Lower leg skin (tissue), 4 donors: ENCODE results near the gene MICALL2. TPM values are rescaled to one million over a fixed set of nuclear protein-coding genes. Genes with fewer than 3 reads are reported as not detected.

Source experiments
- DNase-seq, 2 donors: peaks; one replicate each; pipeline ENCODE4 v3.0.0-alpha.2; 2019; ENCODE audit warnings: low spot score in 2 of 2
- H3K4me3 ChIP-seq: fragments of 200-600 bp; sonication (generic); 2 replicates; pipeline ENCODE4 v1.5.1; 2017; ENCODE audit warnings: mild to moderate bottlenecking, low read depth; ENCODE audit not compliant: poor library complexity, severe bottlenecking
- CTCF ChIP-seq, 3 donors: fragments of 450-650 bp; IDR thresholded peaks; one replicate each; pipeline ENCODE4 v1.5.1; 2016; ENCODE audit warnings: antibody characterized with exemption in 3 of 3, mild to moderate bottlenecking in 3 of 3, moderate library complexity in 2 of 3
- POLR2A ChIP-seq, 2 donors: fragments of 450-650 bp; IDR thresholded peaks; one replicate each; pipeline ENCODE4 v1.6.1; 2016 to 2017; ENCODE audit warnings: antibody characterized with exemption in 2 of 2, mild to moderate bottlenecking in 1 of 2, moderate library complexity in 1 of 2
- WGBS, 2 donors: methylation state at CpG; one replicate each; pipeline ENCODE4 v1.1.5; 2018; 5-methylcytosine and 5-hydroxymethylcytosine counted together
- intact Hi-C: fragments of 100-400 bp; cut with DNase I; formaldehyde crosslinking; loops from one replicate; pipeline ENCODE4 v1.15.0; 2023; ENCODE audit warnings: low total_unique reads
- total RNA-seq, 4 donors: library from RNA; depleted of rRNA; stranded (reverse); fragments of >200 nt; gene quantifications; one replicate each; pipeline ENCODE4 v1.1.0, GENCODE V29; 2016

MICALL2 gene
- total RNA-seq, 4 donors from 2014 or later: 10.4 to 17.0 (median 14.0) TPM

DNA sequence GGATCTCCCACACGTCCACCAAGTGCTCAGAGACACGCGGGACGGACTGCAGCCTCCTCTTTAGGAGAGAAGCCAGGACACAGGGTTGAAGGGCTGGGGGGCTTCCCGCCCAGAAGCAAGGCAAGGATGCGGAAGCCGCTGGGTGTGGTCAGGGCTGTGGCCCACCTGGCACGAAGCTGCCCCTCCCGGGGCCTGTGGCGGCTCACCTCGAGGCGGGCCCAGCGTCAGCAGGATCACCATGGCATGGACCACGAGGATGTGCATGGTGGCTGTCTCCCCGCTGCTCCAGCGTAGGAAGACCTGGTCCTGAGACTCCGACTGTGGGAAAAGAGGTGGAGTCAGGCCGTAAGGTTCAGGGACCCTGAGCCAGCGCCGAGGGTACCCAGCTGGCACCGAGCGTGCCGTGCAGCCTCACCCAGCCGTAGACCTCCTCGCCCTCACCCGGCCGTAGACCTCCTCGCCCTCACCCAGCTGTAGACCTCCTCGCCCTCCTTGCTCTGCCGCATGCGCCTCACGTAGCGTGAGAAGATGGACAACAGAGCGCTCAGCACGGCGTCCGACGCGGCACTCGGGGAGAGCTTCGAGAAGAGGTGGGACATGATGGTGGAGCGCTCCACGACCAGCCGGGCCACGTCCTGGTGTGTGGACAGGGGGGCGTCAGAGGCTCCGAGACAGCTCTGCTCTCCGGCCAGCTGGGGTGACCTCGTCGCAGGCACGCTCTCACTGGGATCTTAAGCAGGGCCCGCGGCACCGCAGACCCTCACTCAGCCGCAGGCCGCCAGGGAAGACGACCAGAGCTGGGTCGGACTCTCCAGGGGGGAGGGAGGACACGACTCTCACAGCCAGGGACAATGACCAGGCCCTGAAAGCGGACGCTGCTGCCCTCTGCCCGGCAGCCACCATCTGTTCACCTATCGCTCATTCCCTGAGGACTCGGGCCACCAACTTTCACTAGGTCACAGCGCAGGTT, 24.6 kb upstream of the MICALL2 start:
- TF ChIP-seq POLR2A (IDR thresholded peaks at IDR 0.05) (no peak), CTCF (IDR thresholded peaks at IDR 0.05) (no peak)
- DNase-seq: no peak
- intact Hi-C loops: no loop called here
- 91 to 92% methylated on average over 63 of the region's 65 CpGs for WGBS, 2 donors
- H3K4me3 ChIP-seq: no peak overlapping the region

DNA sequence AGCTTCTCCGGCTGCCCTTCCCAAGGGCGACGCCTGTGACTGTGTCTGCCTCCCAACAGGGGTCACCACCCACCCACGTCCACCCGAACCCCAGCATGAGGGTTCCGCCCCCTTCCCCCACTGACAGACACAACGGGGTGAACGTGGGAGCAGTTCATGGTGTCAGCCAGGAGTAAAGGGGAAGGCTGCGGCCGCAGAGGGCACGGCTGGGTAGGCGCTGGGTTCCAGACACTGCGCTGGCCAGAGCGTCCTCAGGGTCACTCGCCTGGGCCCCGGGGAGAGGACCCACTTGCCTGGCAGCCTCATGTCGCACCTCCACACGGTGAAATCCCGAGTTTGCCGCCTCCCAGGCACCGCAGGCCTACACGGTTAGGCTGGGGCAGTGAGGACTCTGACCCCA, 23.8 kb upstream of the MICALL2 start:
- no peak for DNase-seq
- TF ChIP-seq POLR2A (IDR thresholded peaks at IDR 0.05) (no peak), CTCF (IDR thresholded peaks at IDR 0.05) (no peak)
- H3K4me3 ChIP-seq: no peak overlapping the region
- 88 to 92% methylated on average over 19 to 21 of the region's 22 CpGs for WGBS, 2 donors
- intact Hi-C loops: no loop called here

- intact Hi-C loops: no loop called here
- WGBS, 2 donors: 80 to 86% methylated on average over 16 to 18 of the region's 20 CpGs
- TF ChIP-seq POLR2A (IDR thresholded peaks at IDR 0.05) (no peak), CTCF (IDR thresholded peaks at IDR 0.05) (no peak)
- no peak for DNase-seq
- no peak overlapping the region for H3K4me3 ChIP-seq
These were observed 22.0 kb upstream of the MICALL2 start for GRCh38 chr7:1481300-1481699.

- no peak for TF ChIP-seq CTCF (IDR thresholded peaks at IDR 0.05)
- DNase-seq: no peak
- WGBS, 2 donors: 92 to 93% methylated on average over 11 to 12 of the region's 12 CpGs
- intact Hi-C loops: no loop called here
- no peak overlapping the region for H3K4me3 ChIP-seq
These were observed 21.4 kb upstream of the MICALL2 start for GRCh38 chr7:1480670-1481069.

DNA sequence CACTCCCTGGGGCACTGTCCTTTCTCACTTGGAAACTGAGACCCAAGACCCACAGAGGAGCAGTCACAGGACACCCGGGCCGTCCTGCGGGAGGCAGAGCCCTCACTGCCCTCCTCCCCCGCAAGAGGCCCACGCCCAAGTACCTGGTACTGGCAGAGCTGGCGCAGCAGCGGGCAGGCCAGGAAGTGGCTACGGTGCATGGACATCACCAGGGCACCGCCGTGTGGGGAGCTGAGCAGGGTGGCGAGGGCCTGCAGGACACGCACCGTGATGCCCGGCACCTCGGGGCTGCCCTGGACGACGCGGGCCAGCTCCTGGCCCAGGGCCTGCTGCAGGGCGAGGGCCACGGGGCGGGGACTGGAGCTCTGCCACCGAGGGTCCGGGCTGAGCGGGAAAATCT, 20.0 kb upstream of the MICALL2 start:
- no peak for TF ChIP-seq CTCF (IDR thresholded peaks at IDR 0.05)
- no peak for TF ChIP-seq POLR2A (IDR thresholded peaks at IDR 0.05)
- WGBS, 2 donors: 83 to 88% methylated on average over 24 of the region's 24 CpGs
- DNase-seq: no peak
- intact Hi-C loops: loop anchor here (10.0 kb wide), 1 partner anchor 254 kb away; no protein-coding TSS in a partner anchor
- H3K4me3 ChIP-seq: no peak overlapping the region
